ENCODE data around the gene SCLY.

SCLY gene

GRCh38 chr2:238125127-238125885 lies 64.5 kb downstream of the SCLY start:
- DNase-seq (ENCODE audit: low spot score): no peak

- DNase-seq (ENCODE audit: low spot score): no peak
Measured at GRCh38 chr2:238126338-238126737, 65.5 kb downstream of the SCLY start.

GRCh38 chr2:238126775-238127164 lies 66.0 kb downstream of the SCLY start:
- no peak for DNase-seq (ENCODE audit: low spot score)

GRCh38 chr2:238127165-238128060 lies 66.6 kb downstream of the SCLY start:
- peak; percentile 65 for DNase-seq (ENCODE audit: low spot score)

GRCh38 chr2:238128061-238128440 lies 67.2 kb downstream of the SCLY start:
- no peak for DNase-seq (ENCODE audit: low spot score)

GRCh38 chr2:238128534-238129001 lies 67.8 kb downstream of the SCLY start:
- DNase-seq (ENCODE audit: low spot score): no peak

GRCh38 chr2:238129166-238130010 lies 68.6 kb downstream of the SCLY start:
- DNase-seq (ENCODE audit: low spot score): no peak

- no peak for DNase-seq (ENCODE audit: low spot score)
Measured at GRCh38 chr2:238130111-238130695, 69.4 kb downstream of the SCLY start.

GRCh38 chr2:238130696-238131628 lies 70.2 kb downstream of the SCLY start:
- DNase-seq (ENCODE audit: low spot score): no peak

GRCh38 chr2:238131761-238132462 lies 71.1 kb downstream of the SCLY start:
- DNase-seq (ENCODE audit: low spot score): no peak

GRCh38 chr2:238132463-238133450 lies 72.0 kb downstream of the SCLY start:
- no peak for DNase-seq (ENCODE audit: low spot score)

GRCh38 chr2:238133499-238134392 lies 72.9 kb downstream of the SCLY start:
- peak; percentile 51 for DNase-seq (ENCODE audit: low spot score)

- no peak for DNase-seq (ENCODE audit: low spot score)
Measured at GRCh38 chr2:238134393-238134785, 73.6 kb downstream of the SCLY start.

- DNase-seq (ENCODE audit: low spot score): no peak
Measured at GRCh38 chr2:238135601-238136150, 74.9 kb downstream of the SCLY start.

GRCh38 chr2:238136820-238137537 lies 76.2 kb downstream of the SCLY start:
- no peak for DNase-seq (ENCODE audit: low spot score)

- DNase-seq (ENCODE audit: low spot score): no peak
Measured at GRCh38 chr2:238137885-238138284, 77.1 kb downstream of the SCLY start.

All from SK-N-DZ (cell line).